Natural killer cell treated with Interleukin-12 subunit alpha and Interleukin-12 subunit beta and Interleukin-15 and Interleukin-18, amount 100 ng/mL, for 72 hours (primary cell): Measurements from ENCODE around the gene RADIL. TPM values are rescaled to one million over a fixed set of nuclear protein-coding genes. Genes with fewer than 3 reads are reported as not detected.

Experiments used
- ATAC-seq, 2 donors: fragments of 150-1000 bp; cut with Tn5 transposase in 1 of 2; sonication (Bioruptor Pico), chemical (Tn5 transposase) in 1 of 2; 2 replicates each; pipeline ENCODE4 v1.10.0; 2021
- DNase-seq: peaks from one replicate; pipeline ENCODE4 v3.0.0; 2022; ENCODE audit warnings: low spot score
- H3K27ac Mint-ChIP-seq, 2 donors: 1 replicate in 1 of 2; 2 replicates in 1 of 2; pipeline ENCODE4 v1.8.0; 2022; ENCODE audit warnings: mixed read lengths in 2 of 2, mild to moderate bottlenecking in 1 of 2, moderate library complexity in 1 of 2
- H3K27me3 Mint-ChIP-seq, 2 donors: 1 replicate in 1 of 2; 2 replicates in 1 of 2; pipeline ENCODE4 v1.8.0; 2022; ENCODE audit warnings: mixed read lengths in 2 of 2
- H3K36me3 Mint-ChIP-seq: one replicate; pipeline ENCODE4 v1.8.0; 2022; ENCODE audit warnings: mixed read lengths
- H3K4me1 Mint-ChIP-seq, 2 donors: 1 replicate in 1 of 2; 2 replicates in 1 of 2; pipeline ENCODE4 v1.8.0; 2022; ENCODE audit warnings: low read depth in 2 of 2, mixed read lengths in 2 of 2, mild to moderate bottlenecking in 1 of 2
- H3K4me3 Mint-ChIP-seq: one replicate; pipeline ENCODE4 v1.8.0; 2022; ENCODE audit warnings: mixed read lengths
- H3K9me3 Mint-ChIP-seq: 2 replicates; pipeline ENCODE4 v1.8.0; 2022; ENCODE audit warnings: mixed read lengths
- total RNA-seq, 2 donors: library from RNA; stranded (reverse); gene quantifications; one replicate each; pipeline ENCODE4 v1.2.3, GENCODE V29; 2022

The RADIL gene
- total RNA-seq, 2 donors from 2014 or later, result 0.19 TPM; not detected in 1

- no peak overlapping the region for H3K27ac Mint-ChIP-seq
- H3K4me1 Mint-ChIP-seq, result peaks cover 4 to 12% of the 10 kb centered on the region in 2 donors
- H3K9me3 Mint-ChIP-seq, result no peaks in the 10 kb centered on the region
- ATAC-seq (peak; percentile 87 to 90), DNase-seq (peak; percentile 78)
- H3K36me3 Mint-ChIP-seq, result no peaks in the 10 kb centered on the region
- no peak overlapping the region for H3K4me3 Mint-ChIP-seq
- no peaks in the 10 kb centered on the region for H3K27me3 Mint-ChIP-seq
These were observed 129.7 kb downstream of the RADIL start for GRCh38 chr7:4753598-4754432.

GRCh38 chr7:4751398-4751947 lies 132.0 kb downstream of the RADIL start:
- ATAC-seq (no peak), DNase-seq (no peak)
- Mint-ChIP-seq H3K4me1 (peaks cover 17 to 23% of the 10 kb centered on the region in 2 donors), H3K36me3 (peaks cover 6% of the 10 kb centered on the region), H3K27me3 (no peaks in the 10 kb centered on the region), H3K9me3 (no peaks in the 10 kb centered on the region), H3K4me3 (no peak overlapping the region), H3K27ac (no peak overlapping the region)

GRCh38 chr7:4749798-4750197 lies 133.7 kb downstream of the RADIL start:
- no peak for ATAC-seq
- no peak for DNase-seq
- H3K36me3 Mint-ChIP-seq, result peaks cover 6% of the 10 kb centered on the region
- H3K4me3 Mint-ChIP-seq, result no peak overlapping the region
- no peaks in the 10 kb centered on the region for H3K27me3 Mint-ChIP-seq
- peaks cover 32 to 36% of the 10 kb centered on the region in 2 donors for H3K4me1 Mint-ChIP-seq
- no peaks in the 10 kb centered on the region for H3K9me3 Mint-ChIP-seq
- H3K27ac Mint-ChIP-seq, result no peak overlapping the region

- Mint-ChIP-seq H3K9me3 (no peaks in the 10 kb centered on the region), H3K27ac (peak overlapping the region; percentile 65 to 86), H3K4me3 (no peak overlapping the region), H3K36me3 (peaks cover 6% of the 10 kb centered on the region), H3K4me1 (peaks cover 36 to 40% of the 10 kb centered on the region in 2 donors), H3K27me3 (no peaks in the 10 kb centered on the region)
- no peak for ATAC-seq
- no peak for DNase-seq
These were observed 134.2 kb downstream of the RADIL start for GRCh38 chr7:4749363-4749762.

Other genes starting within 250 kb of the RADIL start
- gene FOXK1, start 201.4 kb downstream of the RADIL start, total RNA-seq, result 10 to 100 TPM; 35.6 to 48.1 TPM
- 10 to 100 TPM; 87.3 to 99.4 TPM for gene AP5Z1, start 108.1 kb downstream of the RADIL start, total RNA-seq
- gene PAPOLB, start 21.7 kb downstream of the RADIL start, total RNA-seq, result under 1 TPM in 1 of 2 donors, not detected in 1; 0.10 TPM
- gene MMD2, start 75.5 kb upstream of the RADIL start, total RNA-seq, result not detected
- 10 to 100 TPM; 14.2 to 15.7 TPM for gene RBAK, start 162.1 kb upstream of the RADIL start, total RNA-seq